B cell (primary cell): ENCODE results near the gene CCDC7.

Experiments used
- CTCF ChIP-seq: fragments of 200-600 bp; IDR thresholded peaks from one replicate; pipeline ENCODE4 v1.8.0; 2022; ENCODE audit warnings: antibody characterized with exemption, mild to moderate bottlenecking
- EZH2 ChIP-seq: IDR thresholded peaks from 2 replicates; pipeline ENCODE4 v1.6.1; 2012; ENCODE audit warnings: borderline replicate concordance, low read depth, mild to moderate bottlenecking, moderate library complexity, low read length; ENCODE audit not compliant: insufficient read depth, poor library complexity, severe bottlenecking

- TF ChIP-seq EZH2 (no peak), CTCF (no peak)
These were observed 204.3 kb downstream of the CCDC7 start for GRCh38 chr10:32650246-32650655.
